Measurements from ENCODE around the gene LFNG.

Gene LFNG

DNA sequence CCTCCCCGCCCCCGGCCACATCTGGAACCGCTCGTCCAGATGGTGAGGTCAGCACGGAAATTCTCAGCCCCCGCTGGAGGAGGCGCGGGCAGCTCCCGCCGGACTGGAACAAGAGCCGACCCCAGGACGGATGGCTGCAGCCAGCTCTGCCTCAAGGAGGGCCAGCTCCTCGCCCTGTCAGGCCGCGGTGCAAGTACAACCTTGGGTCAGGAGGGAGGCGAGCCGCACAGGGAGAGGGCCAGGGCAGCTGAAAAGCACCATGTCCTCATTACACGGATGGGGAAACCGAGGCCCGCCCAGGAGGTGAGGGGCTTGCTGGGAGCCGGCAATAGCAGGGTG lies 39.5 kb upstream of the LFNG start:
- H3K4me3 ChIP-seq (ENCODE audit: low read depth, low read length) = no peak overlapping the region
- DNase-seq (ENCODE audit: low read depth, low spot score) = no peak
- ChIA-PET CTCF (interaction anchor here (0.8 to 2.9 kb wide), 7 partner anchors 10 to 201 kb away, joined by 3 to 25 read pairs (median 6); no protein-coding TSS in a partner anchor), POLR2A (interaction anchor here (0.6 kb wide), 1 partner anchor 17 kb away, joined by 3 read pairs; no protein-coding TSS in a partner anchor)
- no peak for TF ChIP-seq CTCF (IDR thresholded peaks at IDR 0.05; ENCODE audit: insufficient read depth, low read length, missing control alignments)

DNA sequence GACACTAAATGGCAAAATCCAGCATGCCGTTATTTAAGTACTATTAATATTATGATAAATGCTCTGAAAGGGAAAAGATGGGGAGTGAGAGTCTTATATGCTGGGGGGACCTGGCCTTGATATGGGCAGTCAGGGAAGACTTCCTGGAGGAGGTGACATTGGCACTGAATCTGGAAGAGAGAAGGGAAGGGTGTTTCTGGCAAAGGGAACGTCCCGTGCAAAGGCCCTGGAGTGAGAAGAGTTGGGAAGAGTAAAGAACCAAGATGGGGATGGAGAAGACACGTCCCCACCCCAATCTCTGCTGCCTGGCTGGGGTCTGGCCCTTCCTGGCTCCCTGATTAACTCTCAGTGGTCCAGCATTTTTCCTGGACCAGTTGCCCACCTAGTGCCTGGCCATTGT lies 38.4 kb upstream of the LFNG start:
- DNase-seq (ENCODE audit: low read depth, low spot score) = no peak
- TF ChIP-seq CTCF (IDR thresholded peaks at IDR 0.05; ENCODE audit: insufficient read depth, low read length, missing control alignments) = no peak
- ChIA-PET CTCF (interaction anchor here (1.7 to 2.9 kb wide), 2 partner anchors 11 to 16 kb away, joined by 6 to 25 read pairs; no protein-coding TSS in a partner anchor), POLR2A (no interaction called here)
- H3K4me3 ChIP-seq (ENCODE audit: low read depth, low read length) = no peak overlapping the region

GRCh38 chr7:2482725-2483451 lies 36.7 kb upstream of the LFNG start:
- no peak overlapping the region for H3K4me3 ChIP-seq (ENCODE audit: low read depth, low read length)
- no peak for TF ChIP-seq CTCF (IDR thresholded peaks at IDR 0.05; ENCODE audit: insufficient read depth, low read length, missing control alignments)
- POLR2A ChIA-PET = no interaction called here
- no peak for DNase-seq (ENCODE audit: low read depth, low spot score)
- CTCF ChIA-PET = interaction anchor here (2.8 kb wide), 1 partner anchor 13 kb away, joined by 18 read pairs; no protein-coding TSS in a partner anchor

- H3K4me3 ChIP-seq (ENCODE audit: low read depth, low read length) = no peak overlapping the region
- no peak for DNase-seq (ENCODE audit: low read depth, low spot score)
- CTCF ChIA-PET = interaction anchor here (2.8 kb wide), 1 partner anchor 14 kb away, joined by 18 read pairs; no protein-coding TSS in a partner anchor
- no peak for TF ChIP-seq CTCF (IDR thresholded peaks at IDR 0.05; ENCODE audit: insufficient read depth, low read length, missing control alignments)
- POLR2A ChIA-PET = no interaction called here
Measured at GRCh38 chr7:2483494-2483893, 36.1 kb upstream of the LFNG start.

DNA sequence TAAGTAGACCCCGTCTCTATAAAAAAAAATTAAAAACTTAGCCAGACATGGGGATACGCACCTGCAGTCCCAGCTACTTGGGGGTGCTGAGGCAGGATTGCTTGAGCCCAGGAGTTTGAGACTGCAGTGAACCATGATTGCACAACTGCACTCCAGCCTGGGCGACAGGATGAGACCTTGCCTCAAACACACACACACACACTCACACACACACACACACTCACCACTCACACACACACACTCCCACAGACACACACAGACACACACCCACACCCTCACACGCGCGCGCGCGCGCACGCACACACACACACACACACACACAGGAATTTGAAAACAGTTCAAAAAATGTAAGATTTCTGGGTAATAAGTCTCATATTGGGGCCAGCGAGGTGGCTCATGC lies 34.7 kb upstream of the LFNG start:
- ChIA-PET POLR2A (no interaction called here), CTCF (interaction anchor here (2.8 kb wide), 1 partner anchor 15 kb away, joined by 18 read pairs; no protein-coding TSS in a partner anchor)
- no peak overlapping the region for H3K4me3 ChIP-seq (ENCODE audit: low read depth, low read length)
- no peak for TF ChIP-seq CTCF (IDR thresholded peaks at IDR 0.05; ENCODE audit: insufficient read depth, low read length, missing control alignments)
- DNase-seq (ENCODE audit: low read depth, low spot score) = no peak

DNA sequence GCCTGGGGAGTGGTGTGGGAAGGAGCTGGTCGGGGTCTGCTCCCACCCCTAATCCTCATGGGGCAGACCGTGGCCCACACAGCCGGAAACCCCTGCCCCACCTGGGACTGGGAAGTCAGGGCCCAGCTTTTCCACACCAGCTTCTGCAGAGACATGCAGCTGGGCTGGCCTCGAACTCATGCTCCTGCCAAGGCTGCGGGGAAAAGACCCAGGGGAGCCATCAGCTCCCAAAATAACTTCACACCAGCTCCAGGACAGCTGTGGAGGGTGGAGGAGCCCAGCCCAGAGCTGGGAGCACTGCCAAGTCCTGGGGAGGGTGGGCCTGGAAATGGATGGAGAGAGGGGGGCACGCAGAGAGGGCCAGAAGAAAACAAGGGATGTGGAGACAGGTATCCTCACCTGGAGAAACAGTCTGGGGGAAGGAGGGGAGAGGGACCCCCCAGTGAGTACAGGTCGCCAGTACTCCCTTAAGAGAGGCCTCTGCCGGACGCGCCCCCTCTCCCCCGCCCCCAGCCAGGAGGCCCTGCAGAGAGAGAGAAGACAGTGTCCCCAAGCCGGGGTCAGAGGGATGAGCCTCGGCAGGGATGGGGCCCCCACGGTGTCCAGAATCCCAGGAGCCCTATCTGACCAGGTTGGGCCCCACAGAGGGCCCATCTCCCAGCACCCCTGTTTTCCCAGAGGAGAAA lies 31.8 kb upstream of the LFNG start:
- ChIA-PET POLR2A (no interaction called here), CTCF (interaction anchor here (0.7 to 2.2 kb wide), 4 partner anchors 9 to 192 kb away, joined by 3 to 10 read pairs (median 4); no protein-coding TSS in a partner anchor)
- TF ChIP-seq CTCF (IDR thresholded peaks at IDR 0.05; ENCODE audit: insufficient read depth, low read length, missing control alignments) = no peak
- no peak overlapping the region for H3K4me3 ChIP-seq (ENCODE audit: low read depth, low read length)
- DNase-seq (ENCODE audit: low read depth, low spot score) = no peak
